Measurements from ENCODE around the gene RPRD1B. TPM values are rescaled to one million over a fixed set of nuclear protein-coding genes. Genes with fewer than 3 reads are reported as not detected.

RPRD1B gene
- total RNA-seq, 1 experiment from 2014 or later = 55.1 TPM

DNA sequence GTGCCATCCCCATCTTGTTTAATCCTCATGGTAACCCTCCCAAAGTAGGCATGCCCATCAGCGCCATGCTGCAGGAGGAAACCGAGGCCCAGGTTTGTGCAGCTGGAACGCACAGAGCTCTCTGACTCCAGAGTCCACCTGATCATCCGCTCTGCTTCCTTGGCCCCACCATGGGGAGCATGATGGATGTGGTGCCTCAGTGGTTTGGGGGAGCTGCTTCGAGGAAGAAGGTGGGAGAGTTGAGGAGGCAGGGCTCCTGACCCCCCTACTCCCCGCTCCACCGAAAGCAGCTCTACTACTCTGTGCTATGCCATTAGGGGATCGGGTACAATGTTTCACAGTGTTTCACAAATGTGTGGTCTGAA is 79.4 kb downstream of the RPRD1B start:
- peaks cover 49% of the 10 kb centered on the region for H3F3A ChIP-seq (ENCODE audit: insufficient read depth, low read depth)
- intact Hi-C loops (cut with micrococcal nuclease; ENCODE audit: unreplicated experiment) = no loop called here
- no peak overlapping the region for H3K27ac ChIP-seq
- DNase-seq = no peak
- POLR2A ChIA-PET (ENCODE audit: unreplicated experiment) = interaction anchor here (0.6 kb wide), 1 partner anchor 39 kb away, joined by 5 read pairs; no protein-coding TSS in a partner anchor
- H2AFZ ChIP-seq = no peak overlapping the region
- no TSS peak for BruUV-seq (replicated peaks)
- CTCF ChIA-PET = no interaction called here
- H3K4me2 ChIP-seq = no peak overlapping the region
- peaks cover 3% of the 10 kb centered on the region; the same call in 1 of the 2 replicates for H3K9me3 ChIP-seq (ENCODE audit: insufficient read depth, low read depth)
- H3K79me2 ChIP-seq (ENCODE audit: low read depth) = no peaks in the 10 kb centered on the region
- H3K27me3 ChIP-seq (ENCODE audit: insufficient read depth, low read depth) = no peaks in the 10 kb centered on the region
- H3K4me3 ChIP-seq = no peak overlapping the region
- TF ChIP-seq, protein P1, sequence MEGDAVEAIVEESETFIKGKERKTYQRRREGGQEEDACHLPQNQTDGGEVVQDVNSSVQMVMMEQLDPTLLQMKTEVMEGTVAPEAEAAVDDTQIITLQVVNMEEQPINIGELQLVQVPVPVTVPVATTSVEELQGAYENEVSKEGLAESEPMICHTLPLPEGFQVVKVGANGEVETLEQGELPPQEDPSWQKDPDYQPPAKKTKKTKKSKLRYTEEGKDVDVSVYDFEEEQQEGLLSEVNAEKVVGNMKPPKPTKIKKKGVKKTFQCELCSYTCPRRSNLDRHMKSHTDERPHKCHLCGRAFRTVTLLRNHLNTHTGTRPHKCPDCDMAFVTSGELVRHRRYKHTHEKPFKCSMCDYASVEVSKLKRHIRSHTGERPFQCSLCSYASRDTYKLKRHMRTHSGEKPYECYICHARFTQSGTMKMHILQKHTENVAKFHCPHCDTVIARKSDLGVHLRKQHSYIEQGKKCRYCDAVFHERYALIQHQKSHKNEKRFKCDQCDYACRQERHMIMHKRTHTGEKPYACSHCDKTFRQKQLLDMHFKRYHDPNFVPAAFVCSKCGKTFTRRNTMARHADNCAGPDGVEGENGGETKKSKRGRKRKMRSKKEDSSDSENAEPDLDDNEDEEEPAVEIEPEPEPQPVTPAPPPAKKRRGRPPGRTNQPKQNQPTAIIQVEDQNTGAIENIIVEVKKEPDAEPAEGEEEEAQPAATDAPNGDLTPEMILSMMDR (conservative IDR thresholded peaks at IDR 0.05) = no peak
- no peak for TF ChIP-seq EZH2 (IDR thresholded peaks at IDR 0.05; ENCODE audit: low read depth)
- H3K36me3 ChIP-seq (ENCODE audit: low read depth) = no peaks in the 10 kb centered on the region
- H4K20me1 ChIP-seq (ENCODE audit: insufficient read depth) = no peaks in the 10 kb centered on the region
- no peaks in the 10 kb centered on the region for H3K9me2 ChIP-seq (ENCODE audit: insufficient read depth)
- H3K4me1 ChIP-seq (replicated peaks; ENCODE audit: insufficient read depth) = peaks cover 73% of the 10 kb centered on the region

DNA sequence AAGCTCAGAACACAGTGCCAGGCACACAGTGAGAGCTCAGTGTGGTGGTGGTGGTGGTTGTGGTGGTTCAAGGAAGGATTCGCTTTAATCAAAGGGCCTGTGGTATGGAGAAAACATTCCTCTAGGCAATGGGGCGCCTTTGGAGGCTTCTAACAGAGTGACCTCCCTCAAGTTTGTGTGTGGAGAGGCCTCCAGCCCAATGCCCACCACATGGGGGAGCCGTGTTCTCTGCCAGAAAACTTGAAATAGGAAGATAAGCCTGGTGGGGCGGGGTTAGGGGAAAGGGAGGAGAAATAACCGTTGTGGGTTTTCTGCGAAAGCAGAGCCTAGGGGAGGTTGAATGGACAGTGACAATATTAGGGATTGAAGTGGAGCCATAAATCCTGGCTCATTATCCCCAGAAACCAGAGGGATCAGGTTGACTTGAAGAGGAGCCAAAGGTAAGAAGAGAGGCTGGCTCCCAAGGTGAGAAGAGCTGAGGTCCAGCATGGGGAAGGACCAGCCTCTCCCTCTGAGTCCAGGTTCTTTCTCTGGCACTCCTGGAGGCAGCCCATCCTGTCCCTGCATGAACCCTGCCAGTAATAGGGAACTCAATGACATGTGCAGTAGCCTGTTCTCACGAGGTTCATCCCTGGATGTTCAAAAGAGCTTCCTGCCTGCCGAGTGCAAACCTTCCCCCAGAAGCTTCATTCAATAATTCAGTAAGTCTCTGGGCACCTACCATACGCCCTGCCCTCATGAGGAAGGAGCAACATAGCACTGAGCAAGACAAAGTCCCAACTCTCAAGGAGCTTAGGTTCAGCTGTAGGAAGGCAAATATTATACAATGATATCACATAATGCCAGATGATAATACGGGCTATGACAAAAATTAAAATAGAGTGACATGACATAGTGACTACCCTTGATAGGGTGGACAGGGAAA is 80.1 kb downstream of the RPRD1B start:
- peak in 1 of 2 experiments; percentile 45 for DNase-seq
- intact Hi-C loops (cut with micrococcal nuclease; ENCODE audit: unreplicated experiment) = no loop called here
- Histone ChIP-seq H3K27ac (peak overlapping the region; percentile 20; the same call in 1 of the 2 replicates), H3K36me3 (ENCODE audit: low read depth) (no peaks in the 10 kb centered on the region), H3K4me3 (no peak overlapping the region), H3F3A (ENCODE audit: insufficient read depth, low read depth) (peaks cover 49% of the 10 kb centered on the region), H3K9me3 (ENCODE audit: insufficient read depth, low read depth) (peaks cover 3% of the 10 kb centered on the region; the same call in 1 of the 2 replicates), H3K79me2 (ENCODE audit: low read depth) (no peaks in the 10 kb centered on the region), H4K20me1 (ENCODE audit: insufficient read depth) (no peaks in the 10 kb centered on the region), H3K4me2 (no peak overlapping the region), H3K27me3 (ENCODE audit: insufficient read depth, low read depth) (no peaks in the 10 kb centered on the region), H3K4me1 (replicated peaks; ENCODE audit: insufficient read depth) (peaks cover 73% of the 10 kb centered on the region), H2AFZ (no peak overlapping the region), H3K9me2 (ENCODE audit: insufficient read depth) (no peaks in the 10 kb centered on the region)
- ChIA-PET CTCF (interaction anchor here (0.5 to 0.9 kb wide), 3 partner anchors 23 to 347 kb away, joined by 3 to 4 read pairs (median 4); no protein-coding TSS in a partner anchor), POLR2A (ENCODE audit: unreplicated experiment) (interaction anchor here (0.9 kb wide), 1 partner anchor 31 kb away, joined by 8 read pairs; no protein-coding TSS in a partner anchor)
- no peak for TF ChIP-seq EZH2 (IDR thresholded peaks at IDR 0.05; ENCODE audit: low read depth)
- TF ChIP-seq, protein P1 (conservative IDR thresholded peaks at IDR 0.05) = peak; percentile 46
- no TSS peak for BruUV-seq (replicated peaks)

DNA sequence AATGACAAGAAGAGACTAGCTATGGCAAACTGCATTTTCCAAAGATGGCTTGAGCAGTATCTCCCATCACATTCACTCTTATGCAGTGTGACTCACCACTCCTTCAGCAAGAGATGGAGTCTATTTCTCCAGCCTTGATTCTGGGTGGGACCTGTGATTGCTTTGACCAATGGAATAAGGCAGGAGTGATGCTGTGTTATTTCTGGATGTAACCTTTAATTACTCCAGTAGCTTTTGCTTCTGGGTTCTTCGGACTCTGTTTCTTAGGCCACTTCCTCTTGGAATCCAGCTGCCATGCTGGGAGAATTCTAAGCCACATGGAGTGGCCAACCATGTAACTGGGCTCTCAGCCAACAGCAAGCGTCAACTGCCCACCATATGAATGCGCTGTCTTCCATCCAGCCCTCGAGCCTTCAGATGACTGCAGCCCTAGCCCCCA is 80.8 kb downstream of the RPRD1B start:
- Histone ChIP-seq H3K27me3 (ENCODE audit: insufficient read depth, low read depth) (no peaks in the 10 kb centered on the region), H3K36me3 (ENCODE audit: low read depth) (no peaks in the 10 kb centered on the region), H3K4me3 (no peak overlapping the region), H3K27ac (no peak overlapping the region), H3K79me2 (ENCODE audit: low read depth) (no peaks in the 10 kb centered on the region), H3K4me2 (no peak overlapping the region), H2AFZ (no peak overlapping the region), H3K9me2 (ENCODE audit: insufficient read depth) (no peaks in the 10 kb centered on the region), H4K20me1 (ENCODE audit: insufficient read depth) (no peaks in the 10 kb centered on the region), H3F3A (ENCODE audit: insufficient read depth, low read depth) (peaks cover 49% of the 10 kb centered on the region), H3K9me3 (ENCODE audit: insufficient read depth, low read depth) (peaks cover 3% of the 10 kb centered on the region; the same call in 1 of the 2 replicates), H3K4me1 (replicated peaks; ENCODE audit: insufficient read depth) (peaks cover 73% of the 10 kb centered on the region)
- ChIA-PET CTCF (interaction anchor here (0.6 to 0.9 kb wide), 2 partner anchors 23 to 30 kb away, joined by 4 read pairs; no protein-coding TSS in a partner anchor), POLR2A (ENCODE audit: unreplicated experiment) (interaction anchor here (0.9 kb wide), 1 partner anchor 30 kb away, joined by 8 read pairs; no protein-coding TSS in a partner anchor)
- TF ChIP-seq EZH2 (IDR thresholded peaks at IDR 0.05; ENCODE audit: low read depth) = no peak
- TF ChIP-seq, protein P1 (conservative IDR thresholded peaks at IDR 0.05) = no peak
- no peak for DNase-seq
- intact Hi-C loops (cut with micrococcal nuclease; ENCODE audit: unreplicated experiment) = no loop called here
- BruUV-seq (replicated peaks) = no TSS peak

All from PC-9 (cell line).